Measurements from ENCODE around the gene METTL9.
A peak's percentile ranks its signal among the peaks of the same experiment; 100 is the strongest.
"Not testable (repeated sequence)": the region's sequence is repeated elsewhere in the genome, so short reads cannot be mapped to it uniquely, and the experiment has no call there.

The METTL9 gene

GRCh38 chr16:21590796-21591195 is 8.6 kb upstream of the METTL9 start:
- Histone ChIP-seq H3K4me3 (ENCODE audit: insufficient read depth, low read depth, low read length) (no peak overlapping the region), H3K27me3 (ENCODE audit: control insufficient read depth, insufficient read depth, low read length, poor library complexity, severe bottlenecking) (no peaks in the 10 kb centered on the region), H3K4me1 (ENCODE audit: control insufficient read depth, insufficient read depth, low read length) (no peaks in the 10 kb centered on the region), H3K36me3 (ENCODE audit: control insufficient read depth, insufficient read depth, low read length) (no peaks in the 10 kb centered on the region), H3K27ac (ENCODE audit: insufficient read depth, low read depth, low read length, poor library complexity, severe bottlenecking) (no peak overlapping the region), H3K9me3 (ENCODE audit: control insufficient read depth, low read length) (no peaks in the 10 kb centered on the region)
- WGBS, 2 experiments = 93 to 100% methylated on average over 1 to 2 of the region's 2 CpGs

GRCh38 chr16:21592191-21592590 is 7.2 kb upstream of the METTL9 start:
- no peaks in the 10 kb centered on the region for H3K4me1 ChIP-seq (ENCODE audit: control insufficient read depth, insufficient read depth, low read length)
- 93 to 96% methylated on average over 9 of the region's 9 CpGs for WGBS, 2 experiments
- H3K27ac ChIP-seq (ENCODE audit: insufficient read depth, low read depth, low read length, poor library complexity, severe bottlenecking) = no peak overlapping the region
- H3K9me3 ChIP-seq (ENCODE audit: control insufficient read depth, low read length) = no peaks in the 10 kb centered on the region
- no peaks in the 10 kb centered on the region for H3K27me3 ChIP-seq (ENCODE audit: control insufficient read depth, insufficient read depth, low read length, poor library complexity, severe bottlenecking)
- no peaks in the 10 kb centered on the region for H3K36me3 ChIP-seq (ENCODE audit: control insufficient read depth, insufficient read depth, low read length)
- H3K4me3 ChIP-seq (ENCODE audit: insufficient read depth, low read depth, low read length) = no peak overlapping the region

GRCh38 chr16:21593530-21594289 is 5.7 kb upstream of the METTL9 start:
- Histone ChIP-seq H3K27me3 (ENCODE audit: control insufficient read depth, insufficient read depth, low read length, poor library complexity, severe bottlenecking) (no peaks in the 10 kb centered on the region), H3K27ac (ENCODE audit: insufficient read depth, low read depth, low read length, poor library complexity, severe bottlenecking) (no peak overlapping the region), H3K9me3 (ENCODE audit: control insufficient read depth, low read length) (no peaks in the 10 kb centered on the region), H3K4me3 (ENCODE audit: insufficient read depth, low read depth, low read length) (no peak overlapping the region), H3K4me1 (ENCODE audit: control insufficient read depth, insufficient read depth, low read length) (no peaks in the 10 kb centered on the region), H3K36me3 (ENCODE audit: control insufficient read depth, insufficient read depth, low read length) (no peaks in the 10 kb centered on the region)
- WGBS, 2 experiments = 85 to 88% methylated on average over 6 to 7 of the region's 7 CpGs

GRCh38 chr16:21597561-21598030 is 1.8 kb upstream of the METTL9 start:
- H3K27ac ChIP-seq (ENCODE audit: insufficient read depth, low read depth, low read length, poor library complexity, severe bottlenecking) = no peak overlapping the region
- no peaks in the 10 kb centered on the region for H3K27me3 ChIP-seq (ENCODE audit: control insufficient read depth, insufficient read depth, low read length, poor library complexity, severe bottlenecking)
- 85 to 95% methylated on average over 2 of the region's 2 CpGs for WGBS, 2 experiments
- peaks cover 11% of the 10 kb centered on the region for H3K4me1 ChIP-seq (ENCODE audit: control insufficient read depth, insufficient read depth, low read length)
- no peak overlapping the region for H3K4me3 ChIP-seq (ENCODE audit: insufficient read depth, low read depth, low read length)
- H3K9me3 ChIP-seq (ENCODE audit: control insufficient read depth, low read length) = no peaks in the 10 kb centered on the region
- H3K36me3 ChIP-seq (ENCODE audit: control insufficient read depth, insufficient read depth, low read length) = no peaks in the 10 kb centered on the region

GRCh38 chr16:21598206-21598605 is 1.2 kb upstream of the METTL9 start:
- H3K4me1 ChIP-seq (ENCODE audit: control insufficient read depth, insufficient read depth, low read length) = peaks cover 11% of the 10 kb centered on the region
- WGBS, 2 experiments = 92 to 96% methylated on average over 11 to 12 of the region's 12 CpGs
- H3K27ac ChIP-seq (ENCODE audit: insufficient read depth, low read depth, low read length, poor library complexity, severe bottlenecking) = no peak overlapping the region
- no peaks in the 10 kb centered on the region for H3K36me3 ChIP-seq (ENCODE audit: control insufficient read depth, insufficient read depth, low read length)
- H3K4me3 ChIP-seq (ENCODE audit: insufficient read depth, low read depth, low read length) = peak overlapping the region; percentile 88
- H3K9me3 ChIP-seq (ENCODE audit: control insufficient read depth, low read length) = no peaks in the 10 kb centered on the region
- H3K27me3 ChIP-seq (ENCODE audit: control insufficient read depth, insufficient read depth, low read length, poor library complexity, severe bottlenecking) = no peaks in the 10 kb centered on the region

DNA sequence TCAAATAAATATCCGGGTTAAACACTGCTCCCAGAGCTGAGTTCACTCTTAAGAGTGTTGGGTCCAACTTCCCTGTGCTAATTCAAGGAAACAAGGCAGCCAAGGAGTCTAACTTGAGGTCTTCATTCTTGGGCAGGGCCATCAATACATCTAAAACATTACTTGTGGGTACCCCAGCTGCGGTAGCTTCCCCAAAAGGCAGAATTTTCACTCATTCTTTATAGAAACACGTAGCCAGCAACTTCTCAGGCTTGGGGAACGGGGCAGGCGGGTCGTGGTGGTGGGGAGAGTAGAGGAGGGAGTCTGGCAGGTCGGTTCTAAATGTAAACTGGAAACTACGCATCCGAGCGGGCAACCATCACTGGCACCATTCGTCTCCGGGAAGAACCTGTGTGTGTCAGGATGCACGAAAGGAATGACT is 666 bp upstream of the METTL9 start:
- WGBS, 2 experiments = 8 to 10% methylated on average over 12 to 13 of the region's 13 CpGs

GRCh38 chr16:21600031-21600773 is 825 bp downstream of the METTL9 start:
- peak overlapping the region; percentile 94 for H3K27ac ChIP-seq (ENCODE audit: insufficient read depth, low read depth, low read length, poor library complexity, severe bottlenecking)
- H3K4me3 ChIP-seq (ENCODE audit: insufficient read depth, low read depth, low read length) = peak overlapping the region; percentile 88
- no peaks in the 10 kb centered on the region for H3K27me3 ChIP-seq (ENCODE audit: control insufficient read depth, insufficient read depth, low read length, poor library complexity, severe bottlenecking)
- WGBS, 2 experiments = 1 to 2% methylated on average over 52 of the region's 52 CpGs
- H3K9me3 ChIP-seq (ENCODE audit: control insufficient read depth, low read length) = no peaks in the 10 kb centered on the region
- peaks cover 11% of the 10 kb centered on the region for H3K4me1 ChIP-seq (ENCODE audit: control insufficient read depth, insufficient read depth, low read length)
- no peaks in the 10 kb centered on the region for H3K36me3 ChIP-seq (ENCODE audit: control insufficient read depth, insufficient read depth, low read length)

More for the DNA sequence above, 666 bp upstream of the METTL9 start:
- peaks cover 11% of the 10 kb centered on the region for H3K4me1 ChIP-seq (ENCODE audit: control insufficient read depth, insufficient read depth, low read length)
- H3K36me3 ChIP-seq (ENCODE audit: control insufficient read depth, insufficient read depth, low read length) = no peaks in the 10 kb centered on the region
- peak overlapping the region; percentile 88 for H3K4me3 ChIP-seq (ENCODE audit: insufficient read depth, low read depth, low read length)
- H3K27ac ChIP-seq (ENCODE audit: insufficient read depth, low read depth, low read length, poor library complexity, severe bottlenecking) = no peak overlapping the region
- H3K27me3 ChIP-seq (ENCODE audit: control insufficient read depth, insufficient read depth, low read length, poor library complexity, severe bottlenecking) = no peaks in the 10 kb centered on the region
- H3K9me3 ChIP-seq (ENCODE audit: control insufficient read depth, low read length) = no peaks in the 10 kb centered on the region

GRCh38 chr16:21602785-21603184 is 3.4 kb downstream of the METTL9 start:
- no peak overlapping the region for H3K27ac ChIP-seq (ENCODE audit: insufficient read depth, low read depth, low read length, poor library complexity, severe bottlenecking)
- peaks cover 11% of the 10 kb centered on the region for H3K4me1 ChIP-seq (ENCODE audit: control insufficient read depth, insufficient read depth, low read length)
- H3K9me3 ChIP-seq (ENCODE audit: control insufficient read depth, low read length) = no peaks in the 10 kb centered on the region
- no peaks in the 10 kb centered on the region for H3K36me3 ChIP-seq (ENCODE audit: control insufficient read depth, insufficient read depth, low read length)
- H3K4me3 ChIP-seq (ENCODE audit: insufficient read depth, low read depth, low read length) = no peak overlapping the region
- WGBS, 2 experiments = 91% methylated on average over 3 of the region's 3 CpGs
- no peaks in the 10 kb centered on the region for H3K27me3 ChIP-seq (ENCODE audit: control insufficient read depth, insufficient read depth, low read length, poor library complexity, severe bottlenecking)

DNA sequence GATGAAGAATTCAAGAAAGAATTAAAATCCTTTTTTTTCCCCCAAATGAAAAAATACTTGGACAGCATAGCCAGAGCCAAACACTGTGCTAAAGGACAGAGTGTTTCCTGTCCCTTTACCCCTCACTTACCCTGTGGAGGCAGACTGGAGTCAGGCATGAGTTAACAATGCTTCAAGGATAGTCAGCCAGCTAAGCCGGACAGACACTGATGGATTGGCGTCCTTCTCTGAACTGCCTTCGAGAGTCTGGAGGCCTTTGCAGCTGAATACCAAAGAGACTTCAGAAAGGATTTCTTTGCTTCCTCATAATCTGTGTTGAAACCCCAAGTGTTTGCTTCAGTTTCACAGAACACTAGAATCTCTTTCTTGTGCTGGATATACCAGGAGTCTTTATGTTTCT is 4.6 kb downstream of the METTL9 start:
- Histone ChIP-seq H3K4me3 (ENCODE audit: insufficient read depth, low read depth, low read length) (no peak overlapping the region), H3K4me1 (ENCODE audit: control insufficient read depth, insufficient read depth, low read length) (peaks cover 11% of the 10 kb centered on the region), H3K27me3 (ENCODE audit: control insufficient read depth, insufficient read depth, low read length, poor library complexity, severe bottlenecking) (no peaks in the 10 kb centered on the region), H3K36me3 (ENCODE audit: control insufficient read depth, insufficient read depth, low read length) (no peaks in the 10 kb centered on the region), H3K9me3 (ENCODE audit: control insufficient read depth, low read length) (no peaks in the 10 kb centered on the region), H3K27ac (ENCODE audit: insufficient read depth, low read depth, low read length, poor library complexity, severe bottlenecking) (no peak overlapping the region)
- WGBS, 2 experiments = 57 to 65% methylated on average over 3 of the region's 3 CpGs

- H3K4me3 ChIP-seq (ENCODE audit: insufficient read depth, low read depth, low read length); H3K27me3 ChIP-seq (ENCODE audit: control insufficient read depth, insufficient read depth, low read length, poor library complexity, severe bottlenecking); H3K27ac ChIP-seq (ENCODE audit: insufficient read depth, low read depth, low read length, poor library complexity, severe bottlenecking); H3K9me3 ChIP-seq (ENCODE audit: control insufficient read depth, low read length); H3K36me3 ChIP-seq (ENCODE audit: control insufficient read depth, insufficient read depth, low read length): not testable (repeated sequence)
- peaks cover 18% of the 10 kb centered on the region for H3K4me1 ChIP-seq (ENCODE audit: control insufficient read depth, insufficient read depth, low read length)
- 97% methylated on average over 8 of the region's 8 CpGs for WGBS, 2 experiments
These were observed 6.5 kb downstream of the METTL9 start for GRCh38 chr16:21605848-21606247.
